ENCODE results near the gene ATXN1.
A peak's percentile ranks its signal among the peaks of the same experiment; 100 is the strongest.

The ATXN1 gene

DNA sequence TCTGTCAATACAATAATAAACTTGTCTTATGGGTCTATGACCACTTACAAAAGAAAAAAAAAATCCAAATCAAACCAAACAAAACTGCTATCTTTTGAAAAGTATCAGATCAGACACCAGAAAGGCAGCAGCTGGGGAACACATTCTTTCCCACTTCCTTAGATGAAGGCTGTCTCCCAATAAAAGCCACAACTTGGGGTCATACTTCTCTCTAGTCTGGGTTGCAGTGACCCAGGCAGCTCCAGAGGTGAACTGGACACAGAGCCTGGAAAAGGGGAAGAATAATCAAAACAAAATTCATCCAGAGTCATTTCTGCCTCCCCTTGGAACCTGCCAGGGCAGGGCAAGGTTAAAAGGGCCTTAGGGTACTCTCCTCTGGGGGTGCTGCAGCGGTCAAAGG, 19.1 kb downstream of the ATXN1 start:
- DNase-seq, result no peak

DNA sequence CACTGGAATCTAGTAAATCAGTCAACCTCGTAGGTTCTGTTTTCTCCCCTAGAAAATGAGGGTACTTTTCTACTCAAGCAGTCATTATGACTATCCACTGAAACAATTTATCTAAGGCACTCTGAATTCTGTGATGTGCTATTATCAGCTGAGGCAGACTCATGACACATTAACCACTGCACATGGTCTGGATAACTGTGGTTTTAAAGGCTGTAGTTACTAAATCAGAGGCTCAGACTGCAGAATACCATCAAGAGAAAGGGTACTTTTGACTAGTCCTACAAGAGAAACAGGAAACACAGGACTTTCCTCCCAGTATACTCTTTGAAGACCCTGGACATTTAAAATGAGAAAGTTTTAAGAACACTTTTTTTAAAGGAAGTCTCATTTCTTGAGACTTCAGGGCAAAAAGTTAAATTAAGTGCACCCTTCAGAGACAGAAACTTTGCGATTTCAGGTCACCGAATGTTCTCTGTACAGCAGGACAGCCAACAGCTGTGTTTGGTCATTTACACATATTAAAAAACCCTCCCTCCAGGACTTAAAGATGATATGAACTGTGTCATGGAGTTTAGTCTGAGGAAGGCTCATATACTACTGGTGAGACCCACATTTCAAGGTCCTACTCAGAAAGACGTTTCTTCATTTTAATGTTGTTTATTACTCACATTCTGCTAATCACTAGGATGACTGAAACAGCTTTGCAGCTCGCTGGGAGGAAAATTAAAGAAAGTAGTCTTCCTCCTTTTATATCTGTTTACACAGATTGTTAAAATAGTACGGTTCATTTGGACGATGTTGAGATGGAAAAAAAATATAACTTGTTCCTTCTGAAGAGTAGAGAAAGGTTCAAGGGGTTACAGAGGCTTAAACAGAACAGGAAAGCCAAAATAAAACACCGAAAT, 19.9 kb downstream of the ATXN1 start:
- no peak for DNase-seq

DNA sequence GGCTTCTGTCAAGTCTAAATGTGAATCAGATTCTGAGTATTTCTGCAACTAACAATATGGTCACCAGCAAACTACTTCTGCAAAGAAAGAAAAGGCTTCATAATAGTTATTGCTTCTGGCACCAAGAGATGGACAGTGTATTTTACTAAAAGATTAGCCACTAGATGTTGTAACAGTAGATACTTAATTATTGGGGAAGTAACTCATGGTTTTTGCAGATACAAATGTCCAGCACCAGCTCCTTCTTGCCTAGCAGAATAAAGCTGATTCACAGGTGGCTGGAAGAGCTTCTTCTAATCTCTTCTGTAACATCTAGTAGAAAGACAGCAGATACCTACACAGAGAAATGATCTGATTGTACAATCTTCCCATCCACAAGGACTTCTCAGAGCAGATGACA, 21.2 kb downstream of the ATXN1 start:
- DNase-seq, result no peak

DNA sequence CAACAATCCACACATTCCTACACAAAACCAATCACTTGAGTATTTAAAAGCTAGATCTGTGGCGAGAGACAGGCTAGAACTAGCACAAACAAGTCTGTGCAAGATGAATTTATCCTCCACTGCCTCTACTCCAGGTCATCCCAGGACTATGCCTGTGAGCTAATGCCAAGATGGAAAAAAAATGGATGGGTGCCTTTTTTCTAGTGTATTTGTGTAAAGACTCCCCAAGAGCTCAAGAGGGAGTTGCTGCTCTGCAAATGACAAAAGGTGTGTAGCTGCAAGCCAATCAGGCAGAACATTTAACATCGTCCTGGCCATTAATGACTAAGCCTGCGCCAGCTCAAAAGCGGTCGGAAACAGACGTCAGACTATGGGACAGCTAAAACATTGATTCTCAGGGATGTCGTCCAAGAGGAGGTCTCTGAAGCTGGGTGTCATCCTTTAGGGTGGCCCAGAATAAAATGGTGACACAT, 21.9 kb downstream of the ATXN1 start:
- DNase-seq, result no peak

DNA sequence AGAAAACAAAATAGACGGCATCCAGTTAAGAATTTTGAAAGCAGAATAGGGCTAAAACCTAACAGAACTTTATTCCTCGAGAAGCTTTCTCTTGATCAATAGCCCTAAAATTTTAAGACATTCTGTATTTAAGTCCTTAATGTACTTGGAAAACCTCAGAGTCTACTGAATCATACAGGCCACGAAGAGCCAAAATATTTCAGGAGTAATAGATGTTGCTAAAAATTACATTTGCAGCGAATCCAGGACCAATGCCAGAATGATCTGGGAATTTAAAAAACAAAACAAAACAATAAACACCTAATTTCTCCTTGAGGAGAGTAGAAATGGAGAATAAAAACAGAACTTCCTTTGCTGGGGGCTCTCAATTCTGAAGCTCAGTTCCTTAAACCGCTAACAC, 23.3 kb downstream of the ATXN1 start:
- DNase-seq, result no peak

DNA sequence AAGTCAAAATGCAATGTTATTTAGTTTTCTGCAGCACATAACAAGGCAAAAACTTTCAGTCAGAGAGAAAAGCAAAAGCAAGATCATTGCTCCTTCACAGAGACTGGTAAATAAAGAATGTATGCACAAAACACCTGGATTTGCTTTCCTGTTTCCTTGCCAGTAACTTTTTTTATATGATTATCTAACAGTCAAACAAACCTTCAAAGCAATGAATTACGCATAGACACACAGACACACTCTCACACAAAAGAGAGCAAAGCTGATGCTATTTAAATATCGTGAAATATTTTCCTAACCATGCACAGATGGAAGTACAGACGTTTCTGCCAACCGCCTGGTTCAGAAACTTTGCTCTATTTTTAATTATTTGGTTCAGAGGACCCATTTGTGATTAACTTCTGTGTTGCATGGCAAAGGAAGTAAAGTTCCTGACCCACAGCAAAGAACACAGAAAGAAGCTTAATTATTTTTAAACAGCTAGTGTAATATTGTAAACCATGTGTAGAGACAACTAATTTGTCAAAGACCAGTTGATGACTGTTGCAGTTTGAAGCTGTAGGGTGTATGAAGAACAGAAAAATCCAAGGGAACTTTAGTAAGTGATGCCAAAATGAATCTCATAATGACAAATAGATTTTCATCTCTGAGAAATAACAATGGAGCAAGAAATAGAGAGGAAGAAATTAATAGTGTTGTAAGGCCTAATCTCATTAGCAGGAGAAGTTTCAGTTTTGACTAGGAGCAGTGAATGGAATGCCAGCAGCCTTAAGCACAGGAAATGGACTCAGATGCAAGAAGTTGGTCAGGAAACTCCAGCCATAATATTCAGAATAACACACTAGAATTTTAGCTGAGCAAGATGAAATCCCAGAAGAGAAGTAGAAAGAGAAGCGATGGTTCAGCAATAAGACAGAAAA, 24.1 kb downstream of the ATXN1 start:
- no peak for DNase-seq

DNA sequence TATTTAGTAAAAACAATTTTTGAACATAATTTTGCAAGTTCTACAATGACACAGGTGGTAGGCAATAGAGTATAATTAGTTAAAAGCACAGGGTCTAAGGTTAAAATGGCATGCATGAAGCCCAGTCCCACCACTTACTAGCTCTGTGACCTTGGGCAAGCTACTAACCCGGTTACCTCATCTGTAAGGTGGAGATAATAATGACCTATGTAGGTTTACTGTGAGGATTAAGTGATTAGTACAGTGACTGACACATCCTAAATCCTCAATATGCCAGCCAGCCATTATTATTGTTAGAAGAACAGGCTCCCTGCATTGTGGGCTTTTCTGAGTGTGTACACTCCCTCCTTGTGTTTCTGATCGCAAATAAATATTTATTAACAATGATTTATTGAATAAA, 26.2 kb downstream of the ATXN1 start:
- no peak for DNase-seq

DNA sequence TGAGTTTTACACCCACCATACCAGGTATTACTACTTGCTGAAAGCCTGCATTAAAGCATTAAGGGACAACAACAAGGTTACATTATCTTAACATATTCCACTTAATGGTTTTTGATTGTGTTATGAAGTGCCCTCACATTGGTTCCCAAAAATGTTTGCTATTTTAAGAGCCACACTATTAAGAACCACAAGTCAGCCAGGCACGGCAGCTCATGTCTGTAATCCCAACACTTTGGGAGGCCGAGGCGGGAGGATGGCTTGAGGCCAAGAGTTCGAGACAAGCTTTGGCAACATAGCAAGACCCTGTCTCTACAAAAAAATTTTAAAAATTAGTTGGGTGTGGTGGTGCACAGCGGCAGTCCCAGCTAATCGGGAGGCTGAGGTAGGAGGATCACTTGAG, 28.2 kb downstream of the ATXN1 start:
- DNase-seq, result no peak

DNA sequence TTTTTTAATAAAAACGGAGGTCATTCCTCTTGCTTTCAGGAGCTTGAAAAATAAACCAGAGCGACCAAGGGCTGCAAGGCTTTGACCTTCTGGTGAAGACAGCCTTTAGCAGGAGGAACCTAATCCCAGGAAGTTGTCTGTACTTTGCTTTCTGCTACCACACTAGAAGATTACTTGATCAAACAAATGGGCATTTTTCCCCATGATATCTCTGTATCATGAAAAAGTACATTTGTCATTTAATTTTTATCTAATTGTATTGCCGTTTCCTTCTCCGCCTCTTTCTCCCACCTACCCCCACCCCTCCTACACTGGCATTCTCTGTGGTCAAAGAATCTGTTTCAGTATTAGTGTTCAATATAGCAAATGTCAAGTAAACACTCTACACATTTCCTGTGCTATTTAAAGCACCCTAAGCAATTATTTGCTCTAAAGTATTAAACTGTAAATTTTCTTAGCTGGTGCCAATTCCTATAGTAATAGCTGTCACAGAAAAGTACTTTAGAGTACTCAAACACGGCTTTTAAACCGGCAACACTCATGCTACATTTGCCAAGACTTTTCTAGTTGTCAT, 29.7 kb downstream of the ATXN1 start:
- peak; percentile 20 to 36 for DNase-seq

DNA sequence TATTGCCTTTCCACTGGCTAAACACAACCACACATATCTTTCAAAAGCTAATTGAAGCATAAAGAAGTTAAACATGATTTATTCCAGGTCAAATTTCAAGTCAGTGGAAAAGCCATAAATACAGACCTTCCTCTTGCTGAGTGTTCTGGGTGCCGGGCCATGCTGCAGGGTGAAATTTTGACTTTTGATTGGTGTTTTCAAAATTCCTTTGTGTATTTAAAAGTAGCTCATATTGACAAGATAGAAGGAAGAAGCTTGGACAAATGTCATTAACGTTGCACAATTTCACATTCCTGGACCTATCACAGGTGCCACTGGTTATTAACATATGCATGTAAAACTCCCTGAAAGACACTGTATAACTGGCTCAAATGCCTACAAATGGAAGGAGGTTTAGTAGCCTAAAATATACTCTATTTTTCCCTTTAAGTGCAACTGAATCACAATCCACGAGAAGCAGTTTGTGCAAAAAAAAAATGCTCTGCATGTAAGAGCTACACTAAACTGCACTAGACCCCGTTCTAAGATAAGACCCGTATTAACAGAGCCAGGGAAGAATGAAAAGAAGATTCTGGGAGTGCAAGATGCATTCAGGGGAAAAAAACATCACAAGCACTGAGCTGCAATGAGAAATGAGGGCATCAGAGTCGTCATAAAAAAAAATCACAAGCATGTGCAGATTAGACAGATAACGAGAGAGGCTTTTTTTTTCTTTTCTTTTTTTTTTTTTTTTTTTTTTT, 30.4 kb downstream of the ATXN1 start:
- DNase-seq, result no peak

DNA sequence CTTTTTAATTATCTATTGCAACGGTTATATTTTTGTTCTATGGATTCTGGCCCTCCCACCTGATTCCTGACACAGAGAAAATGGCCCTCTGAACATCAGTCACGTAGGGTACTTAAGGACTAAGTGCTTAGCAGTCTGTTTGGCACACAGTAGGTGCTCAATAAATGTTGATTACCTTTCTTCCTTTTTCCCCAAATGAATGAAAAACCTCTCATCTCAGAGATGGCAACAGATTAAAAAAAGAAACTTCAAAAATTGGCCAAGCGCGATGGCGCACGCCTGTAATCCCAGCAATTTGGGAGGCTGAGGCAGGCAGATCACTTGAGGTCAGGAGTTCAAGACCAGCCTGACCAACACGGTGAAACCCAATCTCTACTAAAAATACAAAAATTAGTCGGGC, 31.5 kb downstream of the ATXN1 start:
- DNase-seq, result no peak

DNA sequence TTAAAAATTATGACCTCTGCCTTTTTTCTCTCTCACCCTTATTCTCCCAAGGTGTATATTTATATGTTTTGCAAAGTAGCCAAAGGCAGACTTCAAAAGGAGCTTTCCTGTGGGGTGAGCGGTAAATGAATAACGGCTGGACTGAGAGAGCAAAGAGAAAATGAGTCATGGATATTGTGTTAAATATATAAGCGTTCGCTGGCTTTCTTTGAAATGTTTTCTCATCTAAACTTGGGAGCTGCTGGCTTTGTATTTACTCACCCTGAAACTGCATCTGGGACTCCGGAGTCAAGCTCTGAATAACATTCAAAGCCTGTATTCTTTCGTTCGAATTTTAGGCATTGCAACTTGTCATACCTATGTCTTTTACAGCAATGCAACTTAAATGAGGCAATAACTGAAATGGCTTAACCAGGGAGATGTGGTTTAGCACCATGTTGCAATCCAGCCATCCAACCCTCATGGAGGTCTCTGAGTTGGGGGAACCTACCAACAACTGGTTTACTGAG, 32.0 kb downstream of the ATXN1 start:
- no peak for DNase-seq

DNA sequence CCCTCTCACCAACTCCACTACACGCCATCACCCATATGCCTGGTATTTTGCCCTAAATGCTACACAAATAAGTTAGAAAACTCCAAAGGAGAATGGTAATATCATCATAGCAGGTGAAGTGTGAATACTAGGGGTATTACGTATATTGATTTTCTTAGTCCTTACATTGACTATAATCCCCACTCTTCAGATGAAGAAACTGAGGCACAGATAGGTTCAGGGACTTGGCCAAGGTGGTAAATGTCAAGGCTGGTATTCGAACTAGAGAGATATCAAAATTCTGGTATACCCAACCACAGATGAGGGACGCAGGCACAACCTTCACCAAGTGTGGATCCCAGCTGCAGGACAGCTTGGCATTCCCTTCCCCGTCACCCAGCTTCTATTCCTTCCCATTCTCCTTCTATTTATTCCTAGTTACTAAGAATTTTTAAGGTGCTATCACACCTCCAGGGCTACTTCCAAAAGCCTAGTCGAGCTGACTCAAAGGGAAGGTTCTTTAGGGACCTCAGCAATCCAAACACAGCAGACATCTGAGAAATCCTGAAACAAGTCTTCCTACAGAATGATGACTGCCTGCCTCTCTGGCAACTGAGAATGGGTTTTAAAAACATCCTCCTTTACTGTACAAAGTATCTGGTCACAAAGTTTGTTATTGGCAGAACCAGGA, 32.6 kb downstream of the ATXN1 start:
- no peak for DNase-seq

DNA sequence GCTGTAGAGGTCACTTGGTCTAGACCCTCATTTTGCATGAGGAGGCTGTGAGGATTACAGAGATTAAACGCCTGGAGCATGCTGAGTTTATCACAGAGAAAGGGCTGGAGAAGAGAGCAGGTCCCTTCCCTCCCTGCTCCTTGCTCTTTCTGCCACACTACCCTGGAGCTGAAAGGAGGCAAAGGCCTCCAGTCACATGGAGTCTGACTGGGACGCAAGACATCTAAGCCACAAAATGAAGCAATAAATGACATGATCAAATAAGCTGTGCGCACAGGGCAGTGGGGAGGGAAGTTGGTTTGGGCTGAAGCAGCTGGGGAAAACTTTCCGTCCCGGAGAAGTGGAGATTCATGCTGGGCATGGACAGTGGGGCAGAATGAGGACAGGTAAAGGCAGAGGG, 33.3 kb downstream of the ATXN1 start:
- DNase-seq, result no peak

DNA sequence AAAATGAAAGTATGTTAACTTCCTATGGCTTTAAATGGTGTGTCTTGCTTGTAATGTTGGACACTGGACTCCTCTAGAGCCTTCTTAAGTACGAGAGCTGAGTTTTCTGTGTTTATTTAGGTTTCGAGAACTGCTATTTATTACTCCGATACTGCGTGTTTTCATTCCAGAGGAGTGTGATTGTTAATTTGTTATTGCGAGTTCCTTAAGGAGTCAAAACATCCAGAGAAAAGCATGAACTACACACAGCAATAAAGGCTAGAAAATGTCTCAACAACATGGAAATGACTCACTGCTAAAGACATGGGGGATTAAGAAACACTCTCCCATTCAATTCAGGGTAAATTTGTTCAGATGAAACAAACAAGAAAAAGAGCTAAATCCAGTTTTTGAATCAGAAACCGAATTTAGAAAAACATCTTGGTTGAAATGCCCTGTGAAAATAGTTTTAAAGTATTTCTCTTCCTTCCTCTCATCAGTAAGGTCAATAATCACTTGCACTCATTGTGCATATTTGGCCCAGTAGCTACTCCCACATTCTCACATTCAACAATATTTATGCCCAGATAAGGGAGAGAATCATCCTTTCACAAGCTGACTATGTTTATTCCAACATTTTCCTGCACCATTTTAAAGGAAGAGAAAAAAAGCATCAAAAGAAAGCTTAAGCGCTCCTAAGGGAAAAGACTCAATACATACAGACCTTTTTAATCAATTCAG, 36.0 kb downstream of the ATXN1 start:
- DNase-seq, result no peak

DNA sequence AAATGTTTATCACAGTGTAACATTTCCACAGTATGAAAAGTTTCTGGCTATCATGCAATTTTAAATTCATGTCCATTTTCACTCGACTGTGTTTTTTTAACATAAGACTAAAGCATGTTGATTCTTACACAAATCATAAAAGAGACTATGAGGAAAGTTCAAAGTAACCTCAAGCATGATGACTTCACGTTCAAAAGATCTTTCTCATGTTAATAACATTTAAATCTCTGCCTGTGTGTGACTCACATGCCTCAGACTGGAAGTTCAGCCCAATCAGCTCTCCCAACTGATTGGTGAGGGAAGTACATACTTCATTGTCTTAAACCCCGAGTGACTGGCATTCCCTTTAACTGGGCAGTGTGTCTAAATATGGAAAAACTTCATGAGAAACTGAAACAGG, 37.4 kb downstream of the ATXN1 start:
- peak in 1 of 2 donors; percentile 44 for DNase-seq

DNA sequence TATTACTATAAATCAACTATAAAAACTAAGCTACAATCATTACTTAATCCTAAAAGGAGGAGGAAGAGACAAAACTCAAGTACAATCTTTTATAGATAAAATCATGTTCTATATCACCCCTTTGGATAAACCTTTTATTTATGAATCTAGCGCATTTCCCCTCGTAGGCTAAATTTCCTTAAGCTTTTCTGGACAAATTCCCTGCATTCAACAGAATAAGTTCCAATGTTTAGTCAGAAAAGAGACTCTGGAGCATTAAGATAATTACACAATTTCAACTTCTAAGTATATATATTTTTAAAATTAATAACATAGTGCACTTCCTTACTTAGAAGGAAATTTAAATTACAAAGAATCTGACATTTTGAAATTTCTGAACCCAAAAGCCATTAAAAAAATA, 37.9 kb downstream of the ATXN1 start:
- DNase-seq, result no peak

DNA sequence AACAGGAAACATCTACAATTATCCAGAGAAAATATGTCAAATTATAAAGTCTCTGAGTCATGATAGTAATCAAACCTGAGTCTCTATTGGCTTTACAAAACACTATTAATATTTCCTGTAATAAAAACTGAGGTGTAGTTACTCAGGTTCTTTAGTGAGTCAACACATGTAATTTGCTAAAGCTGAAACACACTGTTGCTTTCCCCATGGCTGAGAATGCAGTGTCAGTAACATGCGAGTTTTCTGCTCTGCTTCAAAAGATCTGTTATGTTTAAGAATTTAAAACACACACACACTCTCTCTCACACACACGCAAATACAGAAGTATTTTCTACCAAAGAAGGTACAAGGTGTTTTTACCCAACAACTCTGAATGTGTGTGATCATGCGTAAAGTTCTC, 38.6 kb downstream of the ATXN1 start:
- no peak for DNase-seq

DNA sequence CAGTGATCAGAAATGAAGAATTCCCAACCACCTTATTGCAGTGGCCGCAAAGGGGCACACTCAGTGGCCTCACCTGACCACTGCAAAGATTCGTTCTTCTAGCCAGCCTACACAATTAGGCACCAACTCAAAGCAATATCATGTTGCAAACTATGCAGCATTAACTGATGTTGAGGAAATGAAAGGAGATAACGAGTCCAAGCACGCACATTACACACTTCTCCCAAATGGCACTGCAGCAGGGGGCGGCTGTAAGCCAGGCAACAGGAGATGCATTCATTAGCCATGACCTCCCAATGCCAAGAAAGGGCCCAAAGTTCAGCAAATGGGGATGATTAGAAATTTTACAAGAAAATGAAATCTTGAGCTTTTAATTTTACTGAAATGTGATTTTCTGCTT, 39.3 kb downstream of the ATXN1 start:
- no peak for DNase-seq

DNA sequence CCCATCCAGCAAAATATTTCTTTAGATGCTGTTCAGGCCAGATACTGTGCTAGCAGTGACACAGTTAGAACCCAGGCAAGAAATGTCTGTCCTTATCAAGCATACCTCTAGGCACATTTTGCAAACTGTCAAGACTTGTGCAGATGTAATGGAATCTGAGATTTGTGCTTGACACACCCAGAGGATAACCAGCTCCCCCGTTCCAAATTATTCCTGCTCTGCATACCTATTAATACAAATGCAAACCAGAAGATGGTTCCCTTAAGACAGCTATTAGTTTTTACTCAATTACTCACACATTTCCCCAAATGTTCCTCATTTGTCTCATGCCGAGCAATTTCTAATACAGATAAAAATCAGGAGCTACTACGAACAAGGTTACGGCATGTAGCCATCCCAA, 40.4 kb downstream of the ATXN1 start:
- no peak for DNase-seq

DNA sequence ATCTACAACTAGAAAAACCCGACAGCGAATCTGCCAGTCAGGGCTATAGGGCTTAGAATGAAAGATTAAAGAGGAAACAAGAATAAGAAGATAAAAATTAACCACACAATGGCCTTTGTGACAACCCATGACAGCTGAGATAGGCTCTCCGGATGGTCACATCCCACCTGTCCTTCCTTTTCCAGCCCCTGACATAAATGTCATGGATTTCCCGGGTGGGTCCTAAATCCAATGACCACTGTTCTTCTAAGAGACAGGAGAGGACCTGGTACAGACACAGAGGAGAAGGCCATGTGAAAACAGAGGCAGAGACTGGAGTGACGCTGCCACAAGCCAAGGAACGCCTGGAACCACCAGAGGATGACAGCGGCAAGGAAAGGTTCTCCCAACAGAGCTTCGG, 41.8 kb downstream of the ATXN1 start:
- DNase-seq, result no peak
